GM18909 (cell line): ENCODE measurements around the gene BPIFB6.

ENCODE experiments used
- ATAC-seq: cut with Tn5 transposase; IDR thresholded peaks from one replicate; pipeline ENCODE4 v1.9.1; 2021; ENCODE audit warnings: mild to moderate bottlenecking; ENCODE audit not compliant: unreplicated experiment, poor library complexity

Gene BPIFB6

GRCh38 chr20:33000802-33001466, 30.5 kb upstream of the BPIFB6 start:
- no peak for ATAC-seq

DNA sequence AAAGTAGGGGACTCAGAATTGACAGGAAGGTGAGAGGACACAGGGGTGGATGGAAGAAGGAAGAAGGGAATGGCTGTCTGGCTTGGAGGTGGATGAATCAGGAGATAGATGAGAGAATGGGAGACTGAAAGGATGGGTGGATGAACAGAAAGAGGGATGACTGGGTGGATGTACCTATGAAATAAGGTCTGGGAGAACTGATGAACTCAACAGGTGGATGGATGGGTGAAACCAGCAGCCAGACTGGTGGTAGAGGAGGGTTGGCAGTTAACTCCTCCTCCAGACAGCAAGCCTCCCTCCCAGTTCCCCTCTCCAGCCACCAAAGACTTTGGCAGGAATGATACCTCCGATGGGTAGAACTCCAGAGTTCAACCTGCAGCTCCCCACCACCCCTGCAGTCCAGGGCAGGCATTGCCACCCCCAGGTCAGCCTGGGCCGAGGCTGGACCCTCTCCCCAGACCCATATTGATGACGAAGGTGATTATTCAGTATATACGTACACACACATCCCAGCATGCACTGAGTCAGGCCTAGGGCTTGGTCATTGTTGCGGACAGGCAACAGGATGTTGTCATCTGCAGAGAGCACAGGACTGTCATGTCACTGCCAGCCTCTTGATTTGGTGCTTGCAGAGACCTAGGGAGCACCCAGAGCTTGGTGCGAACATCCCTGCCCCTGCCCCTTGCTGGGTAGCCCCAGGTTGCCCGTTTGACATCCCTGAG, 29.2 kb upstream of the BPIFB6 start:
- no peak for ATAC-seq

- ATAC-seq: no peak
Measured at GRCh38 chr20:33004141-33004751, 27.2 kb upstream of the BPIFB6 start, which contains the start of gene SUN5. SUN5 (minus strand) TSS chr20:33004433; CDS start chr20:33004340, 93 bp downstream.

DNA sequence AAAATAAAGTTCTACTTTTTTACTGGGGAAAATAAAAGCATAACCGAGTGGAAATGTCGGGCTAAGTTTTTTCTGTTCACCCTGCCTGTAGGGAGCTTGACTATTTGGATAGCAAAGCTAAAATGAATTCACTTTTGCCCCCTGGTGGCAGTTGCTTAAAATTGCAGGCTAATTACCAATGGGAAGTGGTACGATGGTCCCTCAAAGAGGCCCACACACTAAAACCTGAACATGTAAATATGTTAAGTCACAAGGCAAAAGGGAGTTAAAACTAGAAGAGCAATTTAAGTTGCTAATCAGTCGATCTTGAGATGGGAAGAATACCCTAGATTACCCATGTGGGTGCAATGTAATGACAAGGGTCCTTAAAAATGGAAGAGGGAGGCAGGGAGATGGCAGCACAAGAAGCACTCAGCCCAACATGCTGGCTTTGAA, 26.3 kb upstream of the BPIFB6 start:
- ATAC-seq: no peak

- no peak for ATAC-seq
Measured at GRCh38 chr20:33005908-33006775, 25.3 kb upstream of the BPIFB6 start.

GRCh38 chr20:33006776-33007375, 24.6 kb upstream of the BPIFB6 start:
- no peak for ATAC-seq

DNA sequence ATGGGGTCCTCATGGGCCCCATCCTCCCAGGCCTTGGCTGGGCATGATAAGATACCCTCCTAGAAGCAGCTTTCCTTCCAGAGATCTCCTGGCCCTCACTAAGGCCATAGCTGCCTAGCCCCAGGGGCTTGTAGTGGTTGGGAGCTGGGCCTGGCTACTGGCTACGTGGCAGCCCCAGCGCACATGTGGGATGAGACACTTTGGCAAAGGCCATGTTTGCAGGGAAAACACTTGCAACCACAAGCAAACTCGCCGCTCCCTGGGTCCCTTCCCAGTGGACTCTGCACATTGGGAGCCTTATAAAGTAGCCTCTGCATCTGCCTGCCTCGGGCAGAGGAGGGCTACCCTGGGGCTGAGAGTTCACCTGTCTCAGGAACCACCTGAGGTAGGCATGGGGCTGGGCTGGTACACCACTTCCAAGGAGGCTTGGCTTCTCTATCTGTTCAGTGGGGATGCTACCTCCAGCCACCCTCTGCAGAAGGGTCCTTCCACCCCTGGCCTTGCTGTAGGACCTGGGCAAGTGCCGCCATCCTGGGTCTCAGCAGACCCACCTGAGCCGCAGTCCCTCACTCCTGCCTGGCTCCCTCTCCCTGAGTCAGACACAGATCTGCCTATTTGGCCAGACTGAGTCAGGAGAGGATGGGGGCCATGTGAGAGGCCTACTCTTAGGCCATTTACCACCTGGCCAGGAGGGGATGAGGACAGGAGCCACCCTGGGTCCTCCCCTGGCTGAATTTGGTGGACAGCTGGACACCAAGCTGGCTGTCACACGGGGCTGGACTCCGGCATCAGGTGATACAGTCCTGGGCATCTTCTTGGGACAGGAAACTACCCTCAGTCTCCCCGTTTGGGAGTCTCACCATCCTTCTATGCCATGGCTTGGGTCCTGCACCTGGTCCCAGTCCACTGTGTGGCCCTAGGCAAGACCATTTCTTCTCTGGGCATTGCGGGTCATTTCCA, 23.8 kb upstream of the BPIFB6 start, which contains the start of gene BPIFB2:
Gene BPIFB2, plus strand, starts transcription at position 329 of the 960 bp plus-strand sequence. CDS start 871 bp downstream, outside the sequence.
- no peak for ATAC-seq

DNA sequence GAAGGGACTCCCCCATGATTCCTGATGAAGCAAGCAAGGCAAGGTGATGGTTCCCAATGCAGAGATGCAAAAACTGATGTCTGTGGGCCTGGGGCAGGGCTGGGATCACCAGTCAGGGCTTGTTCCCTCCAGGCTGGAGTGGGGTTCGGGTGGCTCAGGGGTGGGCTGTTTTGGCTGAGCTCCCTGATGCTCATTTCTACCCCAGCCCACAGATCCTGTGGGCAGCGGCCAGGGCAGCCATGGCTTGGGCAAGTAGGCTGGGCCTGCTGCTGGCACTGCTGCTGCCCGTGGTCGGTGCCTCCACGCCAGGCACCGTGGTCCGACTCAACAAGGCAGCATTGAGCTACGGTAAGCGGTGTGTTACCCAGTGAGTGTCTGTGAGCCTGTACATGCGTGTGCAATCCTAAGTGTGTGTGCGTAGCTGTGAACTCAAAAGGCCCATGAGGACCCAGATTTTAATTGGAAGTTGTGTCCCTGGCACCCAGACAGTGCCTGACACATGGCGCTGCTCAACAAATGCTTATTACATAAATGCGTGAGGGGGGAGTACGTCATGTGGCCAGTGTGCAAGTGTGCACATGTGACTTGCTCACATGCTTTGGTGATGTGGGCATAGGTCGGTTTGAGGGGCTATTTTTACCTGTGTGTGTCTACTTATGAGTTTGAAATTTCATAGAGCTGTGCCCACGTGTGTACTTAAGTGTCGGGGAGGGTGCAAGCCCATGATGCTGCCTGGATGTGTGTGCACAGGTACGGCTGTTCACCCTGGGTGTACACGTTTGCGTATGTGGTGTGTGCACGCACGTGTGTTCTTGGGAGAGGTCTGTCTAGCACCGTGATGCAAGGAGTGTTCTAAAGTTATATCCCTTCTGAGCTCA, 22.9 kb upstream of the BPIFB6 start:
- ATAC-seq: no peak

- no peak for ATAC-seq
Measured at GRCh38 chr20:33009214-33010132, 22.0 kb upstream of the BPIFB6 start.

DNA sequence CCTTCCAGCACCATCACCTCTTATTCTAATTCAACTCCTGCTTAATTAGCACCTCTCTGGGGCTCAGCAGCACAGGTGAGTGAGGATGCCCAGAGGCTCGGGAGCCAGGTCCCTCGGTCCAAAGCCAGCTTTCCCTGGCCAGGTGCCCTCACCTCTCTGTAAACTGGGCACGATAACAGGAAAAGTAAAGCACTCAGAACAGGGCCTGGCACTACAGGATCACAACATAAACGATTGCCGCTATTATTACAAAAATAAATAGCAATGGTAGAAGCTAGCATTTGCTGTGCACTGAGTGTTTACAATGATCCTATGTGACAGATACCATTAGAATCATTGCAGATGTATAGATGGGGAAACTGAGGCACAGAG, 21.3 kb upstream of the BPIFB6 start:
- ATAC-seq: no peak

GRCh38 chr20:33010674-33011449, 20.6 kb upstream of the BPIFB6 start:
- no peak for ATAC-seq

- no peak for ATAC-seq
Measured at GRCh38 chr20:33012327-33013189, 18.9 kb upstream of the BPIFB6 start.

DNA sequence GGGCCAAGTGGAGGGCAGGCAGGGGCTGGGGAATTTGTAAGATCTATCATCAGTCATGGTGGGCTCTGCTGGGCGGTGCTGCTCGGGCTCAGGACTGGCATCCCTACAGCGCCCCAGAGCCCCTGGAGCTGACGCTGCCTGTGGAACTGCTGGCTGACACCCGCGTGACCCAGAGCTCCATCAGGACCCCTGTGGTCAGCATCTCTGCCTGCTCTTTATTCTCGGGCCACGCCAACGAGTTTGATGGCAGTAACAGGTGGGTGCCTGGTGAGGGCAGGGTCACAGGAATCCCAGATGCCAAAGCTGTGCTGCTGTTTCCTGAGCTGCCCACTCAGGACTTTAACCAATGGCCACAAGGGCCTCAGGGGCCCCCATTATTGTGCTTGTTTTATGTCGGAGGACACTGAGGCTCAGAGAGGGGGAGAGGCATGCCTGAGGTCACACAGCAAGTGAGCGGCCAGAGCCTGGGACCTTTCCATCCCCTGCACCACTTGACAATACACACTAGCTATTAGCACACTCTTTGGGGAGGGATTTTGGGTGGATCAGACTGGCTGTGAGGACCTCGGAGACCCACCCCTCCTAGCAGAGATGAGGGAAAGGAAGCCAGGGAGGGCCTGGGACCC, 17.6 kb upstream of the BPIFB6 start:
- ATAC-seq: no peak

- ATAC-seq: no peak
Measured at GRCh38 chr20:33014336-33015113, 16.9 kb upstream of the BPIFB6 start.
